Subcutaneous adipose tissue (tissue), 4 donors: Measurements from ENCODE around the gene GOLPH3. TPM values are rescaled to one million over a fixed set of nuclear protein-coding genes. Genes with fewer than 3 reads are reported as not detected.

Experiments used
- CTCF ChIP-seq: fragments of 450-650 bp; IDR thresholded peaks from one replicate; pipeline ENCODE4 v1.5.1; 2016; ENCODE audit warnings: low read depth, mild to moderate bottlenecking, control low read depth, antibody characterized with exemption, moderate library complexity
- total RNA-seq, 4 donors: library from RNA; depleted of rRNA; stranded (reverse); fragments of >200 nt; gene quantifications; one replicate each; pipeline ENCODE4 v1.1.0, GENCODE V29; 2016

Gene GOLPH3
- total RNA-seq, 4 donors from 2014 or later, result 78.9 to 122 (median 87.5) TPM

DNA sequence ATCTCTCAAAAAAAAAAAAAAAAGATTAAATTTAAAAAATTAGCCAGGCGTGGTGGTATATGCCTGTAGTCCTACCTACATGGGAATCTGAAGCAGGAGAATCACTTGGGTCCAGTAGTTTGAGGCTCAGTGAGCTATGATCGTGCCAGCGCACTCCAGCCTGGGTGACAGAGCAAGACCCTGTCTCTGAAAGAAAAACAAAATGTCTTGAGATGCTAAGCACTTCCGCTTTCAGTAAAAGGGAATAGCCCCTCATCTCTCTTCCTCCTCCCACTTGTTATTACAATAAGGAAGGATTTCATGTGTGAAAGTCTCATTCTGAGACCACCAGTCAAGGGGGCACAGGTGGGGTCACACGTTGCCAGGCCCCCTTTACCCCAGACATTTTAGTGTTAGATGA, 79.4 kb downstream of the GOLPH3 start:
- TF ChIP-seq CTCF, result no peak

GRCh38 chr5:32092938-32093812, 80.9 kb downstream of the GOLPH3 start:
- TF ChIP-seq CTCF, result no peak

DNA sequence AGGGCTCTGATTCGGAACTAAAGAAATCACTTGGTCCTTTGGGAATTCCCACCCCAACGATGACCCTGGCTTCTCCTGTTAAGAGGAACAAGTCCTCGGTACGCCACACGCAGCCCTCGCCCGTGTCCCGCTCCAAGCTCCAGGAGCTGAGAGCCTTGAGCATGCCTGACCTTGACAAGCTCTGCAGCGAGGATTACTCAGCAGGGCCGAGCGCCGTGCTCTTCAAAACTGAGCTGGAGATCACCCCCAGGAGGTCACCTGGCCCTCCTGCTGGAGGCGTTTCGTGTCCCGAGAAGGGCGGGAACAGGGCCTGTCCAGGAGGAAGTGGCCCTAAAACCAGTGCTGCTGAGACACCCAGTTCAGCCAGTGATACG, 83.4 kb downstream of the GOLPH3 start:
- TF ChIP-seq CTCF, result no peak

DNA sequence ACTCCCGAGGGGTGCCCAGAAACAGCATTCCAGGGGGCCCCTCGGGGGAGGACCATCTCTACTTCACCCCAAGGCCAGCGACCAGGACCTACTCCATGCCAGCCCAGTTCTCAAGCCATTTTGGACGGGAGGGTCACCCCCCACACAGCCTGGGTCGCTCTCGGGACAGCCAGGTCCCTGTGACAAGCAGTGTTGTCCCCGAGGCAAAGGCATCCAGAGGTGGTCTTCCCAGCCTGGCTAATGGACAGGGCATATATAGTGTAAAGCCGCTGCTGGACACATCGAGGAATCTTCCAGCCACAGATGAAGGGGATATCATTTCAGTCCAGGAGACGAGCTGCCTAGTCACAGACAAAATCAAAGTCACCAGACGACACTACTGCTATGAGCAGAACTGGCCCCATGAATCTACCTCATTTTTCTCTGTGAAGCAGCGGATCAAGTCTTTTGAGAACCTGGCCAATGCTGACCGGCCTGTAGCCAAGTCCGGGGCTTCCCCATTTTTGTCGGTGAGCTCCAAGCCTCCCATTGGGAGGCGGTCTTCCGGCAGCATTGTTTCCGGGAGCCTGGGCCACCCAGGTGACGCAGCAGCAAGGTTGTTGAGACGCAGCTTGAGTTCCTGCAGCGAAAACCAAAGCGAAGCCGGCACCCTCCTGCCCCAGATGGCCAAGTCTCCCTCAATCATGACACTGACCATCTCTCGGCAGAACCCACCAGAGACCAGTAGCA, 83.9 kb downstream of the GOLPH3 start:
- no peak for TF ChIP-seq CTCF

DNA sequence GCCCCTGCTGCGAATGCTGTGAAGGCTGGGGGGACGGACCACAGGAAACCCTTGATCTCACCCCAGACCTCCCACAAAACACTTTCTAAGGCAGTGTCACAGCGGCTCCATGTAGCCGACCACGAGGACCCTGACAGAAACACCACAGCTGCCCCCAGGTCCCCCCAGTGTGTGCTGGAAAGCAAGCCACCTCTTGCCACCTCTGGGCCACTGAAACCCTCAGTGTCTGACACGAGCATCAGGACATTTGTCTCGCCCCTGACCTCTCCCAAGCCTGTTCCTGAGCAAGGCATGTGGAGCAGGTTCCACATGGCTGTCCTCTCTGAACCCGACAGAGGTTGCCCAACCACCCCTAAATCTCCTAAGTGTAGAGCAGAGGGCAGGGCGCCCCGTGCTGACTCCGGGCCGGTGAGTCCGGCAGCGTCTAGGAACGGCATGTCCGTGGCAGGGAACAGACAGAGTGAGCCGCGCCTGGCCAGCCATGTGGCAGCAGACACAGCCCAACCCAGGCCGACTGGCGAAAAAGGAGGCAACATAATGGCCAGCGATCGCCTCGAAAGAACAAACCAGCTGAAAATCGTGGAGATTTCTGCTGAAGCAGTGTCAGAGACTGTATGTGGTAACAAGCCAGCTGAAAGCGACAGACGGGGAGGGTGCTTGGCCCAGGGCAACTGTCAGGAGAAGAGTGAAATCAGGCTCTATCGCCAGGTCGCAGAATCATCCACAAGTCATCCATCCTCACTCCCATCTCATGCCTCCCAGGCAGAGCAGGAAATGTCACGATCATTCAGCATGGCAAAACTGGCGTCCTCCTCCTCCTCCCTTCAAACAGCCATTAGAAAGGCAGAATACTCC, 84.7 kb downstream of the GOLPH3 start:
- no peak for TF ChIP-seq CTCF

DNA sequence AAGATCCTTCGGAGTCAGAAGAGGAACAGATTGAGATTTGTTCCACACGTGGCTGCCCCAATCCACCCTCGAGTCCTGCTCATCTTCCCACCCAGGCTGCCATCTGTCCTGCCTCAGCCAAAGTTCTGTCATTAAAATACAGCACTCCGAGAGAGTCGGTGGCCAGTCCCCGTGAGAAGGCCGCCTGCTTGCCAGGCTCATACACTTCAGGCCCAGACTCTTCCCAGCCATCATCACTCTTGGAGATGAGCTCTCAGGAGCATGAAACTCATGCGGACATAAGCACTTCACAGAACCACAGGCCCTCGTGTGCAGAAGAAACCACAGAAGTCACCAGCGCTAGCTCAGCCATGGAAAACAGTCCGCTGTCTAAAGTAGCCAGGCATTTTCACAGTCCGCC, 85.9 kb downstream of the GOLPH3 start:
- no peak for TF ChIP-seq CTCF
